HG02571 (cell line): ENCODE data around the gene MTG2.
"Not testable (repeated sequence)": the region's sequence is repeated elsewhere in the genome, so short reads cannot be mapped to it uniquely, and the experiment has no call there.

ENCODE experiments used
- ATAC-seq: cut with Tn5 transposase; IDR thresholded peaks from one replicate; pipeline ENCODE4 v1.9.1; 2021; ENCODE audit warnings: mild to moderate bottlenecking, moderate library complexity; ENCODE audit not compliant: unreplicated experiment

The MTG2 gene

GRCh38 chr20:62145688-62146018 is 37.2 kb upstream of the MTG2 start:
- ATAC-seq = no peak

- ATAC-seq = no peak
These were observed 36.6 kb upstream of the MTG2 start for GRCh38 chr20:62146019-62146755.

DNA sequence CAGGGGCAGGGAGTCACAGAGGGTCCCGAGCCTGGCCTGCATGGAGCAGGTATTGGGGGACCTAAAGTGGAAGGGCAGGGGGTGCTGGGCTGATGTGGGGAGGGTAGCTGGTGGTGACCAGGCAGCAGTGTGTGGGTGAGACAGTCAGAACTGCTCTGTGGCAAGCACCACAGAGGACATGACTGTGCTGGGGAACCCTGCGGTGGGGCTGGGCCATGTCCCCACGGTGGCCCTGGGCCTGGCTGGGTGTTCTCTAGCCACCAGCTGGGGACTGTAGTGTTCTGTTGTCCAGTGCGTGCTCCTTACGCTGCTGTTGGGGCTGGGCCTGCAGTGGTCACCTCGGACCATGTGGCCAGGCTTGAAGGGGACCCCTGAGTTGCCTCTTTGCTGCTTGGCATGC is 35.7 kb upstream of the MTG2 start:
- no peak for ATAC-seq

DNA sequence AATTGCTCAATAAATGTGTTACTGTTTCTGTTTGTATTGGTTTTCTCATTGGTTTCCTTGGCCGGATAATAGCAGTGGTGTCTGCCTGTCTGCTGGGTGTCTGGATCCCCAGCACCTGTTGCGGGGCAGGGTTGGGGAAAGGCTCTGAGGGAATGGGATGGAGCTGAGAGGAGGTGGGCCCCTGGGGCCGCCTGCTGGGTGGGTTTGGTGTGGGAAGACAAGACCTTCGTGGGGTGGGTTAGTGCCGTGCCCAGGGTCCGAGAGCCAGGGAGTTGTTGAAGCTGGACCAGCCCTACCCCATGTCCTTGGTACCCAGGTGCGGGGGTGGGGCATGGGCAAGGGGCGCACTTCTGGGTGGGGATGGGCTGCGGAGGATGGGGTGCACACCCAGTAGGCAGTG is 35.3 kb upstream of the MTG2 start:
- no peak for ATAC-seq

DNA sequence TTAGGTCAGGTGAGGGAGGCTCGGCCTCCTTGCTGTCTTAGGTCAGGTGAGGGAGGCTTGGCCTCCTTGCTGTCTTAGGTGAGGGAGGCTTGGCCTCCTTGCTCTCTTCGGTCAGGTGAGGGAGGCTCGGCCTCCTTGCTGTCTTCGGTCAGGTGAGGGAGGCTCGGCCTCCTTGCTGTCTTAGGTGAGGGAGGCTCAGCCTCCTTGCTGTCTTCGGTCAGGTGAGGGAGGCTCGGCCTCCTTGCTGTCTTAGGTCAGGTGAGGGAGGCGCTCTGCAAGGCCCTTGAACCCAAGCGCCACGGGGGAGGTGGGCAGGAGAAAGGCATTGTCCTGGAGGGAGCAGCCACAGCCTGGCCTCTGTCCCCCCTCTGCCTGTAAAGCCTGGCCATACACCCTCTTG is 34.4 kb upstream of the MTG2 start:
- ATAC-seq = not testable (repeated sequence)

- no peak for ATAC-seq
These were observed 33.9 kb upstream of the MTG2 start for GRCh38 chr20:62148908-62149314.

DNA sequence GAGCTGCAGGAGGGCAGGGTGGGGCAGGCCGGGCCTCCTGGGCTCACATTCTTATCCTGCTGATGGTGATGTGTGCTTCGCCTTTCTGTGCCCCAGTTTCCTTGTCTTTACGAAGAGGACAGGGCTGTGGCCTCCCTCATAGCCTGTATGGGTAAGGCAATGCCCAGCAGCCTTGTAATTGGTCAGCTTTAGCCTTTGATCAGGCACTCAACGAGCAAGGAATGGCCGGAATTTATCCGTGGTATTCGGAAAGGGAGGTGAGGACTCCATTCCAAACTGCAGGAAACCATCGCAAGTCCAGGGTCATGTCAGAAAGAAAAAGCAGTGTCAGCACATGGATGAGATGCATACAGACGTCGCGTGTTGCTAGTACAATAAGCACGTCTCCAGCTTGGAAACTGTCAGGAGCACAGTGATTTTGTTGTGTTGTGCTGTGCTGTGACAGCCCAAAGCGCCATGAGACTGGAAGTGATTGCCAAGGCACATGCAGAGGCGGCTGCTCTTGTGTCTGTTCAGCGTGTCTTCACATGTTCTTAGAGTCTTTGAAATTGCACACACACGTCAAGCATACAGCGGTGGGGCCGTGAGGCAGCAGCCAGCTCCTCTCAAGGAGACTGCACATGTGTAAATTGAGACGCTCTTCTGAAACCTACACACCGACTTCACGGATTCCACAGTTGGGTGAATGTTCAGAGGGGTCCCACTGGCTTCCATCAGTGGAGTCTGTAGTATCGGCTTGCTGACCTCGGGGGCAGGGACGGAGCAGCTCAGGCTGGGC is 33.1 kb upstream of the MTG2 start:
- no peak for ATAC-seq

DNA sequence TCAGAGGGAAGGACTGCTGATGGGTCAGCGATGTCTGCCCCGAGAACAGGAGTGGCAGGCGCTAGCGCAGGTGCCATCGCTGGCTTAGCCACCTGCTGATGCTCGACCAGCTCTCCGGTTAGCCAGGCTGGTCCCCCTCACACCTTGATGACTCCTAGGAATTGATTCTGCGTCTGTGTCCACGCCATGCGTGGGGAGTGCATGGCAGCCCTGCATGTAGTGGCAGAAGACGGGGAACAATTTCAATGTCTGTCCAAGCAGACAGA is 32.6 kb upstream of the MTG2 start:
- ATAC-seq = no peak

DNA sequence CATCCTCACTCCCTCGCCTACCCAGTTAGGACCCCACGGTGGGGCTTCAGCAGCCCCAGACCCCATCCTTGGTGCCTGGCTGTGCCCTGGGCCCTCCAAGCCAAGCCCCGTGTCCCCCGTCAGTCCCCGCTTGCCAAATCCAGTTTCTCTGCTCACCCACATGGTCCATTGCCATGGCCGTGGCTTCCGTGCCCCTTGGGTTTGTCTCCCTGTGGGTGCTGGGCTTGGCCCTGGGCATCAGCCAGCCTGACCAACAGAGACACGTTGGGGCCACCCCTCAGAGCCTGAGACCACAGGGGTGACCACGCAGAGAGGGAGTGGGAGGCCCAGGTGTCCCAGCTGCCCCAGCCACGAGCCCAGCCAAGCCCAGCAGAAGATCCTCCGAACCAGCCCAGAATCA is 31.6 kb upstream of the MTG2 start:
- no peak for ATAC-seq

DNA sequence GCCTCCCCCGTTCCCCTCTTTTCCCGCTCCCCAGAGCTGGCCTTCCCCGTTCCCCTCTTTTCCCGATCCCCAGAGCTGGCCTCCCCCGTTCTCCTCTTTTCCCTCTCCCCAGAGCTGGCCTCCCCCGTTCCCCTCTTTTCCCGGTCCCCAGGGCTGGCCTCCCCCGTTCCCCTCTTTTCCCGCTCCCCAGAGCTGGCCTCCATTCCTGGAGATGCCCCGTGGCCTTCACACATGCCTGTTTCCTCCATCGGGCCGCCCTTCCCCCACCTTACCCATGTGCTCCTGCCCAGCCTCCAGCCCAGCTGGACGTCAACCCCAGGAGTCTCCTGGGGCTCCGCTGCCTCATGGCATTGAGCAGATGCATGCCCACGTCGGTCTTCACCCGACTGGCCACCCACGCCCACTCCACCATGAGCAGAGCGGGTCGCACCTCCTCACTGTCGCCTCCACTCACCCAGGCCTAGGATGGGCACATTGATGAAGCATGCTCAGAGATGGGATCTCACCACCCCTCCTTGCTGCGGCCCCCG is 30.9 kb upstream of the MTG2 start:
- ATAC-seq = no peak

DNA sequence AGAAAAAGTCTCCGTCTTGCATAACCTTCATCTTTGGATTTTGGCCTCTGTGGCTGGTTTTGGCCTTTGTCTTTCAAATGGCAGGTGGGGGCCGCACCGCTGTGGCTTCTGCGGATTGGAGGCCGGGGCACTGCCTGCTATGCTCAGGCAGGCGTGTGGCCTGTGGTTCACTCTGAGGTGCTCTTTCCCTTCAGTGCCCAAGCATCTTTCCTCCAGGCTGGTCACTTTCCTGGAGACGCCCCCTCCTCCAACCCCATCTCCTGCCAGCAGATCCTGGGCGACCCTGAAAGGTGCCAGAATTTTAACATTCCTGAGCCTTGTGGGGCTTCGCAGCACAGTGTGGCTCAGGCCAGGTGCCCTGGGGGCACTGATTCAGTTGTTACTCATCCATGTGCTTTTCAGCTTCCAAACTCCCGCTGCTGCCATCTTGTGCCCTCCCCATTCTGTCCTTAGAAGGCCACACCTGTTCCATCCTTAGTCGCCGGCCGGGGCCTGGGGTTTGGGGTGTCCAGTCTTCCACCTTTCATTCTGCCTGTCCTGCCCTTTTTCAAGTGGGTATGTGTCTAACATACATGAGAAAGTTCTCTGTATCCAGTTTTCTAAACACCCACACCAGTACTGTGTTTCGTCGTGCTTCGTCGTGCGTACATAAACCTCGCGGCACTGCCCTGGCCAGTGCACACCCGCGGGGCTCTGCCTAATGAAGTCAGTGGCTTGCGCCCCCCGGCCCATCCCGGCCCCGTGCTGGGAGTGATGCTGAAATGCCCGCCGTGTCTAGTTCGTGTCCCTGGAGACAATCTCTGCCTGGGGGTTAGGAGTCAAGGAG is 27.2 kb upstream of the MTG2 start:
- ATAC-seq = no peak

- no peak for ATAC-seq
These were observed 26.6 kb upstream of the MTG2 start for GRCh38 chr20:62156254-62156556.

GRCh38 chr20:62156592-62157386 is 26.0 kb upstream of the MTG2 start:
- ATAC-seq = no peak

DNA sequence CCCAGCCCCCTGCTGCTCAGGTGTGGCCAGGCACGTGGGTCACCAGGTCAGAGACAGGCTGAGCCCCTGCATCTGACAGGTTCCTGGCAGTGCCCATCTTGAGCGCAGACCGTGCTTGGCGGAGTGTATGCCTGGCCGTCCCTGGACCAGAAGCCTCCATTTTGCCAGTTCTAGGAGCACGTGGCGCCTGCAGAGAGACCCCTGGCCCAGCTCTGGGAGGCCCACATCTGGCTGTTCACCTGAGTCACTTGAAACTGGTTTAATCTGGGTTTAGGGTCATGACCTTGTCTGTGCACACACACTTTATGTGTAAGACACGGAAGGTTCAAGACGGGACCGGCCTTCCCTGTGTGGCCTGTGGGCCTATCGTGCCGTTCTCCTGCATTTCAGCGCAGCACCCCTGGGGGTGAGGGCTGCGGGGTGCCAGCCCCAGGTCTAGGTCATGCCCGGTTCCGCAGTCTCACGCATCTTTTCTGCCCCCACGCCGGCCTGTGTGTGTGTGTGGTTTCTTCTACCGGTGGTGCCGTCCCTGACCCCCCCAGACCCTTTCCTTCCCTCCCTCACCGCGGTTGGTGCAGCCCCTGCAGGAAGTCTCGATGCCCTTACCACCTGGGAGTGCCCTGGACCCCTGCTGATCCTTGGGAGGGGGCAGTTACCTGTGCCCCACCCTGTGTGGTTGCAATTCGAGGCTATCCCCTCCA is 25.3 kb upstream of the MTG2 start:
- no peak for ATAC-seq

- ATAC-seq = no peak
These were observed 24.8 kb upstream of the MTG2 start for GRCh38 chr20:62158088-62158400.

DNA sequence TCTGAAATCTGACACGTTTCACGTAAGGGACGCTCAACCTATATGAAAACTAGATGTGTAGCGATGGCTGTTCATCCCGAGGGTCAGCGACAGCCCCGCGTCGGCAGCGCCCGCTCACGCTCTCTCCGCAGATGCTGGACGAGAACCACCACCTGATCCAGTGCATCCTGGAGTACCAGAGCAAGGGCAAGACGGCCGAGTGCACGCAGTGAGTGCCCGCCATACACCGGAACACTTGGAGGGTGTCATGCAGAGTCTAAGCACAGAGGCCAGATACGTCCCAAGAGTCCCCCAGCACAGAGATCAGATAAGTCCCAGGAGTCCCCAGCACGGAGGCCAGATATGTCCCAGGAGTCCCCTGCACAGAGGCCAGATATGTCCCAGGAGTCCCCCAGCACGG is 24.3 kb upstream of the MTG2 start:
- no peak for ATAC-seq

- ATAC-seq = no peak
These were observed 23.8 kb upstream of the MTG2 start for GRCh38 chr20:62159052-62159451.

DNA sequence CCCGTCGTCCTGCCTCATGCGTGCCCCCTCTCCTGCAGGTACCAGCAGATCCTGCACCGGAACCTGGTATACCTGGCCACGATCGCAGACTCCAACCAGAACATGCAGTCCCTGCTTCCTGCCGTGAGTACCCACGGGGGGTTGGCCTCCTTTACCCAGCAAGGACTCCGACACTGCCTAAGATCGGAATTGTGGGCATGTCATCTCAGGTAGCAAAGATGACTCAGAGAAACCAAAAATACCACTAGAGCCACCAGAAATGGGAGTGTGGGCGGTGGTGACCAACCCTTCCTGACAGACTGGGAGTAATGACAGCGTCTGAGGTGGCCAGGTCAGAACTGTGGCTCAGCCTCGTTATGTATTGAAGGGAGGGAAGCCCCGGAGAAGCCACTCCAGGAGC is 23.0 kb upstream of the MTG2 start:
- ATAC-seq = no peak

DNA sequence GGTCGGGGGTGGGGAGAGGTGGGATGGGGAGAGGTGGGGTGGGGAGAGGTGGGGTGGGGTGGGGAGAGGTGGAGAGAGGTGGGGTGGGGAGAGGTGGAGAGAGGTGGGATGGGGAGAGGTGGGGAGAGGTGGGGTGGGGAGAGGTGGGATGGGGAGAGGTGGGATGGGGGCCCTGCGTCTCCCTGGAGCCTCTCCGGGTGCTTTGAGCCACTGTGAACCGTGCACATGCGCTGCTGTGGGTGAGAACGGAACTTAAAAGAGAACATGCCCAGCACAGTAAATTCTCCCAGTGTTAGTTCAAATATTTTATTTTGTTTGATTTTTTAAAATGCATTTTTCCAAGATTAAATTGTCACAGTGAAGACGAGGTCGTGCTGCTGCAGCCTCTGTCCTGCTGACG is 22.6 kb upstream of the MTG2 start:
- no peak for ATAC-seq

GRCh38 chr20:62160876-62161275 is 22.0 kb upstream of the MTG2 start:
- ATAC-seq = no peak

GRCh38 chr20:62161347-62161746 is 21.5 kb upstream of the MTG2 start:
- ATAC-seq = no peak
